SK-N-SH (cell line): Measurements from ENCODE around the gene GALC. TPM values are rescaled to one million over a fixed set of nuclear protein-coding genes. Genes with fewer than 3 reads are reported as not detected.

Experiments
- CTCF ChIA-PET: fragments of 300-600, 350-600 bp; formaldehyde crosslinking; extraction: SDS; loops from one replicate; lab custom pipeline; 2021; lab: Yijun Ruan, JAX
- POLR2A ChIA-PET: fragments of 350-600 bp; sonication (Branson Sonifier 250); formaldehyde crosslinking; extraction: SDS; loops from one replicate; lab custom pipeline; 2020; ENCODE audit warnings: antibody characterized with exemption, inconsistent platforms; lab: Yijun Ruan, JAX
- DNase-seq: peaks from one replicate; pipeline ENCODE4 v3.0.0; 2012
- H2AFZ ChIP-seq: fragments of 200-600 bp; sonication (generic); 2 replicates; pipeline ENCODE4 v1.8.1; 2016; ENCODE audit warnings: antibody characterized with exemption, mild to moderate bottlenecking, low read depth
- H3F3A ChIP-seq: fragments of 200-600 bp; sonication (generic); replicated peaks from 2 replicates; pipeline ENCODE3; 2016; ENCODE audit warnings: antibody characterized with exemption, mild to moderate bottlenecking; ENCODE audit not compliant: insufficient read depth
- H3K27ac ChIP-seq, 2 experiments: fragments of 200-500 bp in 1 of 2; fragments of 200-600 bp in 1 of 2; sonication (Bioruptor generic) in 1 of 2; sonication (generic), shearing (Covaris generic) in 1 of 2; 2 replicates each; pipeline versions ENCODE4 v1.5.1 to v1.6.1; 2014 to 2016; ENCODE audit warnings: low read depth in 2 of 2, inconsistent platforms in 1 of 2, low read length in 1 of 2, mild to moderate bottlenecking in 1 of 2, mixed read lengths in 1 of 2
- H3K27me3 ChIP-seq: fragments of 200-600 bp; sonication (generic), shearing (Covaris generic); 2 replicates; pipeline ENCODE4 v1.6.1; 2016; ENCODE audit warnings: mixed run types; ENCODE audit not compliant: insufficient read depth
- H3K36me3 ChIP-seq, 2 experiments: fragments of 200-500 bp in 1 of 2; fragments of 200-600 bp in 1 of 2; sonication (Bioruptor generic) in 1 of 2; sonication (generic) in 1 of 2; replicated peaks in 1 of 2; 2 replicates each; pipeline versions ENCODE3 to v1.5.1; 2014 to 2016; ENCODE audit warnings: low read length in 1 of 2, mild to moderate bottlenecking in 1 of 2; ENCODE audit not compliant: insufficient read depth in 2 of 2, control insufficient read depth in 1 of 2
- H3K4me1 ChIP-seq, 2 experiments: fragments of 200-500 bp in 1 of 2; fragments of 200-600 bp in 1 of 2; sonication (Bioruptor generic) in 1 of 2; sonication (generic), shearing (Covaris generic) in 1 of 2; 2 replicates each; pipeline versions ENCODE4 v1.5.1 to v1.6.1; 2014 to 2016; ENCODE audit warnings: low read depth in 1 of 2, low read length in 1 of 2, mixed run types in 1 of 2; ENCODE audit not compliant: insufficient read depth in 2 of 2, control insufficient read depth in 1 of 2
- H3K4me2 ChIP-seq: fragments of 200-600 bp; sonication (generic), shearing (Covaris generic); 2 replicates; pipeline ENCODE4 v1.6.1; 2017; ENCODE audit warnings: mixed run types
- H3K4me3 ChIP-seq, 2 experiments: fragments of 200-500 bp in 1 of 2; fragments of 200-600 bp in 1 of 2; sonication (Bioruptor generic) in 1 of 2; sonication (generic), shearing (Covaris generic) in 1 of 2; 2 replicates each; pipeline versions ENCODE4 v1.5.1 to v1.8.1; 2014 to 2016; ENCODE audit warnings: low read depth in 2 of 2, inconsistent platforms in 1 of 2, low read length in 1 of 2, mild to moderate bottlenecking in 1 of 2, mixed read lengths in 1 of 2, moderate library complexity in 1 of 2
- H3K79me2 ChIP-seq: fragments of 200-600 bp; sonication (generic); 2 replicates; pipeline ENCODE4 v1.8.1; 2017; ENCODE audit warnings: mild to moderate bottlenecking; ENCODE audit not compliant: insufficient read depth
- H3K9ac ChIP-seq: fragments of 200-600 bp; sonication (generic); 2 replicates; pipeline ENCODE4 v1.6.1; 2017; ENCODE audit warnings: mixed run types
- H3K9me2 ChIP-seq: fragments of 200-600 bp; sonication (generic); 2 replicates; pipeline ENCODE4 v1.6.1; 2017; ENCODE audit warnings: mixed run types
- H3K9me3 ChIP-seq: fragments of 200-600 bp; sonication (generic); 2 replicates; pipeline ENCODE4 v1.6.1; 2017; ENCODE audit warnings: mixed run types, mild to moderate bottlenecking, moderate library complexity
- H4K20me1 ChIP-seq: fragments of 200-600 bp; sonication (generic); 2 replicates; pipeline ENCODE4 v1.6.1; 2017; ENCODE audit warnings: mild to moderate bottlenecking, mixed run types; ENCODE audit not compliant: insufficient read depth
- CTCF ChIP-seq: fragments of 200-600 bp; sonication (generic); IDR thresholded peaks from 2 replicates; pipeline ENCODE4 v1.6.1; 2017; ENCODE audit warnings: antibody characterized with exemption, mild to moderate bottlenecking, moderate library complexity
- FOSL2 ChIP-seq: IDR thresholded peaks from 2 replicates; pipeline ENCODE4 v1.4.0; 2012; ENCODE audit warnings: low read depth, mild to moderate bottlenecking, moderate library complexity, borderline replicate concordance
- FOXJ3 ChIP-seq: sonication (generic); formaldehyde crosslinking; IDR thresholded peaks from 2 replicates; pipeline ENCODE4 v1.5.1; 2020; ENCODE audit warnings: mild to moderate bottlenecking, missing genetic modification reagents
- FOXM1 ChIP-seq: IDR thresholded peaks from 2 replicates; pipeline ENCODE4 v1.4.0; 2012; ENCODE audit warnings: low read depth, mild to moderate bottlenecking
- GATA2 ChIP-seq: sonication (generic); formaldehyde crosslinking; IDR thresholded peaks from 2 replicates; pipeline ENCODE4 v1.5.0; 2020; ENCODE audit warnings: mild to moderate bottlenecking, missing genetic modification reagents
- IRF3 ChIP-seq: fragments of 150-350 bp; IDR thresholded peaks from 2 replicates; pipeline ENCODE4 v1.6.1; 2016; ENCODE audit warnings: mild to moderate bottlenecking, low read depth, low read length
- JUND ChIP-seq: IDR thresholded peaks from 2 replicates; pipeline ENCODE4 v1.4.0; 2012
- RFX5 ChIP-seq: IDR thresholded peaks from 2 replicates; pipeline ENCODE4 v1.6.1; 2012; ENCODE audit warnings: mild to moderate bottlenecking, improper control_type of control experiment, low read length
- TCF12 ChIP-seq: IDR thresholded peaks from 2 replicates; pipeline ENCODE4 v1.4.0; 2012
- YY1 ChIP-seq: IDR thresholded peaks from 2 replicates; pipeline ENCODE4 v1.4.0; 2012; ENCODE audit warnings: low read depth, mild to moderate bottlenecking
- WGBS: methylation state at CpG from one replicate; pipeline ENCODE4 v1.1.6; 2017; ENCODE audit warnings: low lambda C conversion rate; 5-methylcytosine and 5-hydroxymethylcytosine counted together
- polyA plus RNA-seq, 3 experiments: library from polyadenylated mRNA; depleted of rRNA; stranded (reverse); fragments of >200 nt; gene quantifications; 2 replicates each; pipeline ENCODE4 v1.2.3, GENCODE V29; 2012

The GALC gene
- polyA plus RNA-seq, 1 of the 3 experiments (the other 2 are of a cell fraction): 9.7 TPM

- peaks cover 0 to 8% of the 10 kb centered on the region in 2 experiments for H3K36me3 ChIP-seq
- no peak for DNase-seq
- H4K20me1 ChIP-seq: no peaks in the 10 kb centered on the region
- no peak overlapping the region for H3K4me2 ChIP-seq
- WGBS: 37% methylated on average over 5 of the region's 5 CpGs
- no peak overlapping the region for H3K27ac ChIP-seq
- CTCF ChIA-PET: interaction anchor here (1.3 to 3.3 kb wide), 4 partner anchors 9 to 234 kb away, joined by 3 to 31 read pairs (median 4); no protein-coding TSS in a partner anchor
- TF ChIP-seq FOSL2 (no peak), CTCF (no peak), GATA2 (CRISPR knock-in tag) (no peak)
- TF ChIP-seq, all 33 proteins: peak for 0
- Histone ChIP-seq H3K4me1 (no peaks in the 10 kb centered on the region), H3K27me3 (no peaks in the 10 kb centered on the region), H3F3A (no peaks in the 10 kb centered on the region), H3K9me3 (no peaks in the 10 kb centered on the region), H3K9me2 (no peaks in the 10 kb centered on the region), H2AFZ (no peak overlapping the region), H3K79me2 (no peaks in the 10 kb centered on the region), H3K4me3 (no peak overlapping the region), H3K9ac (no peak overlapping the region)
- POLR2A ChIA-PET: no interaction called here
Observed at GRCh38 chr14:87935081-87935828, 57.7 kb downstream of the GALC start.

- Histone ChIP-seq H3K4me2 (no peak overlapping the region), H3F3A (no peaks in the 10 kb centered on the region), H3K27me3 (no peaks in the 10 kb centered on the region)
- ChIA-PET POLR2A (no interaction called here), CTCF (interaction anchor here (1.3 to 3.3 kb wide), 2 partner anchors 11 to 80 kb away, joined by 3 to 31 read pairs; no protein-coding TSS in a partner anchor)
- DNase-seq: no peak
- TF ChIP-seq YY1 (no peak), FOXJ3 (no peak), TCF12 (no peak)
- TF ChIP-seq, all 33 proteins: peak for 0
- no peaks in the 10 kb centered on the region for H3K9me2 ChIP-seq
- no peaks in the 10 kb centered on the region for H3K4me1 ChIP-seq
- no peak overlapping the region for H2AFZ ChIP-seq
- H3K4me3 ChIP-seq: no peak overlapping the region
- H4K20me1 ChIP-seq: no peaks in the 10 kb centered on the region
- H3K9me3 ChIP-seq: no peaks in the 10 kb centered on the region
- H3K36me3 ChIP-seq: peaks cover 0 to 2% of the 10 kb centered on the region in 2 experiments
- WGBS: 62% methylated on average over 3 of the region's 3 CpGs
- no peak overlapping the region for H3K9ac ChIP-seq
- H3K27ac ChIP-seq: no peak overlapping the region
- H3K79me2 ChIP-seq: no peaks in the 10 kb centered on the region
Observed at GRCh38 chr14:87934185-87934584, 58.8 kb downstream of the GALC start.

GRCh38 chr14:87916886-87917275 lies 76.1 kb downstream of the GALC start:
- Histone ChIP-seq H3K9me2 (no peaks in the 10 kb centered on the region), H3K9ac (no peak overlapping the region), H3F3A (no peaks in the 10 kb centered on the region), H3K79me2 (no peaks in the 10 kb centered on the region), H3K4me2 (no peak overlapping the region), H3K27ac (no peak overlapping the region), H4K20me1 (no peaks in the 10 kb centered on the region), H3K27me3 (no peaks in the 10 kb centered on the region), H3K4me3 (no peak overlapping the region), H3K4me1 (no peaks in the 10 kb centered on the region), H3K36me3 (no peaks in the 10 kb centered on the region), H2AFZ (no peak overlapping the region), H3K9me3 (no peaks in the 10 kb centered on the region)
- DNase-seq: no peak
- WGBS: 30% methylated on average over 4 of the region's 6 CpGs
- ChIA-PET CTCF (interaction anchor here (1.3 kb wide), 1 partner anchor 171 kb away, joined by 4 read pairs; no protein-coding TSS in a partner anchor), POLR2A (no interaction called here)
- TF ChIP-seq RFX5 (no peak), IRF3 (no peak), TCF12 (no peak), JUND (no peak), FOXM1 (no peak), CTCF (no peak), GATA2 (CRISPR knock-in tag) (no peak), YY1 (no peak)
